Activated T-cell treated with anti-CD3 and anti-CD28 coated beads, Interleukin-2, amount 50 U/mL, for 72 hours (primary cell): ENCODE measurements around the gene CASS4. TPM values are rescaled to one million over a fixed set of nuclear protein-coding genes. Genes with fewer than 3 reads are reported as not detected.

Source experiments
- ATAC-seq, 2 donors: fragments of 150-1000 bp; cut with Tn5 transposase; replicated peaks in 1 of 2; 2 replicates each; pipeline ENCODE4 v1.10.0; 2021; ENCODE audit warnings: moderate library complexity in 2 of 2, mild to moderate bottlenecking in 1 of 2
- DNase-seq, 2 donors: peaks; one replicate each; pipeline ENCODE4 v3.0.0; 2021 to 2022; ENCODE audit warnings: mixed read lengths in 1 of 2
- H3K27ac Mint-ChIP-seq: one replicate; pipeline ENCODE4 v1.8.0; 2022; ENCODE audit warnings: mild to moderate bottlenecking, moderate library complexity, mixed read lengths
- H3K27me3 Mint-ChIP-seq: one replicate; pipeline ENCODE4 v1.8.0; 2022; ENCODE audit warnings: low read depth, mixed read lengths
- H3K36me3 Mint-ChIP-seq, 2 donors: one replicate each; pipeline ENCODE4 v1.8.0; 2022; ENCODE audit warnings: mixed read lengths in 2 of 2, mild to moderate bottlenecking in 1 of 2; ENCODE audit not compliant: insufficient read depth in 2 of 2
- H3K4me1 Mint-ChIP-seq: one replicate; pipeline ENCODE4 v1.8.0; 2022; ENCODE audit warnings: low read depth, mixed read lengths
- H3K4me3 Mint-ChIP-seq, 2 donors: one replicate each; pipeline ENCODE4 v1.8.0; 2022; ENCODE audit warnings: mild to moderate bottlenecking in 2 of 2, mixed read lengths in 2 of 2, moderate library complexity in 2 of 2
- H3K9me3 Mint-ChIP-seq, 2 donors: one replicate each; pipeline ENCODE4 v1.8.0; 2022; ENCODE audit warnings: mixed read lengths in 2 of 2
- total RNA-seq, 2 donors: library from RNA; stranded (reverse); gene quantifications; one replicate each; pipeline ENCODE4 v1.2.3, GENCODE V29; 2022

CASS4 gene
- total RNA-seq, 2 donors from 2014 or later = 3.5 to 6.9 TPM

GRCh38 chr20:56443654-56444540 is 31.8 kb downstream of the CASS4 start:
- Mint-ChIP-seq H3K36me3 (peaks cover 0 to 3% of the 10 kb centered on the region in 2 donors), H3K4me1 (peaks cover 39% of the 10 kb centered on the region), H3K4me3 (no peak overlapping the region), H3K9me3 (no peaks in the 10 kb centered on the region), H3K27ac (peak overlapping the region; percentile 52), H3K27me3 (no peaks in the 10 kb centered on the region)
- DNase-seq = no peak
- no peak for ATAC-seq

- no peak for ATAC-seq
- Mint-ChIP-seq H3K4me1 (peaks cover 26% of the 10 kb centered on the region), H3K27ac (no peak overlapping the region), H3K4me3 (no peak overlapping the region), H3K9me3 (no peaks in the 10 kb centered on the region), H3K27me3 (no peaks in the 10 kb centered on the region), H3K36me3 (peaks cover 0 to 3% of the 10 kb centered on the region in 2 donors)
- no peak for DNase-seq
Observed at GRCh38 chr20:56445130-56445529, 33.1 kb downstream of the CASS4 start.

GRCh38 chr20:56445540-56445939 is 33.5 kb downstream of the CASS4 start:
- H3K4me3 Mint-ChIP-seq = no peak overlapping the region
- H3K9me3 Mint-ChIP-seq = no peaks in the 10 kb centered on the region
- no peak for DNase-seq
- no peak for ATAC-seq
- peaks cover 0 to 3% of the 10 kb centered on the region in 2 donors for H3K36me3 Mint-ChIP-seq
- H3K27me3 Mint-ChIP-seq = no peaks in the 10 kb centered on the region
- peaks cover 22% of the 10 kb centered on the region for H3K4me1 Mint-ChIP-seq
- H3K27ac Mint-ChIP-seq = no peak overlapping the region

- Mint-ChIP-seq H3K27ac (no peak overlapping the region), H3K4me3 (no peak overlapping the region), H3K36me3 (peaks cover 0 to 3% of the 10 kb centered on the region in 2 donors), H3K4me1 (peaks cover 12% of the 10 kb centered on the region), H3K27me3 (no peaks in the 10 kb centered on the region), H3K9me3 (no peaks in the 10 kb centered on the region)
- no peak for ATAC-seq
- DNase-seq = no peak
Observed at GRCh38 chr20:56447227-56447626, 35.2 kb downstream of the CASS4 start.

- Mint-ChIP-seq H3K9me3 (no peaks in the 10 kb centered on the region), H3K4me3 (no peak overlapping the region), H3K36me3 (peaks cover 0 to 2% of the 10 kb centered on the region in 2 donors), H3K27ac (no peak overlapping the region), H3K27me3 (no peaks in the 10 kb centered on the region), H3K4me1 (peaks cover 6% of the 10 kb centered on the region)
- DNase-seq (no peak), ATAC-seq (no peak)
Observed at GRCh38 chr20:56449459-56449858, 37.4 kb downstream of the CASS4 start.

GRCh38 chr20:56451056-56451765 is 39.2 kb downstream of the CASS4 start:
- peaks cover 15% of the 10 kb centered on the region for H3K4me1 Mint-ChIP-seq
- H3K4me3 Mint-ChIP-seq = no peak overlapping the region
- no peak for DNase-seq
- no peaks in the 10 kb centered on the region for H3K27me3 Mint-ChIP-seq
- no peak for ATAC-seq
- H3K36me3 Mint-ChIP-seq = peaks cover 0 to 2% of the 10 kb centered on the region in 2 donors
- H3K27ac Mint-ChIP-seq = peak overlapping the region; percentile 27
- H3K9me3 Mint-ChIP-seq = no peaks in the 10 kb centered on the region

- Mint-ChIP-seq H3K27me3 (no peaks in the 10 kb centered on the region), H3K4me3 (peak overlapping the region in 1 of 2 donors; percentile 46)
- no peak for ATAC-seq
Observed at GRCh38 chr20:56453352-56453751, 41.3 kb downstream of the CASS4 start.

GRCh38 chr20:56454754-56455153 is 42.7 kb downstream of the CASS4 start:
- peak in 1 of 2 donors; percentile 33 for DNase-seq
- Mint-ChIP-seq H3K9me3 (no peaks in the 10 kb centered on the region), H3K36me3 (no peaks in the 10 kb centered on the region), H3K4me1 (peaks cover 15% of the 10 kb centered on the region), H3K27ac (peak overlapping the region; percentile 92), H3K27me3 (no peaks in the 10 kb centered on the region), H3K4me3 (peak overlapping the region in 1 of 2 donors; percentile 41)
- peak; percentile 65 to 97 for ATAC-seq

More at GRCh38 chr20:56453352-56453751, 41.3 kb downstream of the CASS4 start:
- no peaks in the 10 kb centered on the region for H3K36me3 Mint-ChIP-seq
- no peak for DNase-seq
- H3K9me3 Mint-ChIP-seq = no peaks in the 10 kb centered on the region
- H3K4me1 Mint-ChIP-seq = peaks cover 15% of the 10 kb centered on the region
- H3K27ac Mint-ChIP-seq = peak overlapping the region; percentile 73

GRCh38 chr20:56458206-56458821 is 46.3 kb downstream of the CASS4 start:
- Mint-ChIP-seq H3K27me3 (no peaks in the 10 kb centered on the region), H3K4me1 (peaks cover 32% of the 10 kb centered on the region), H3K27ac (no peak overlapping the region), H3K9me3 (no peaks in the 10 kb centered on the region), H3K36me3 (no peaks in the 10 kb centered on the region), H3K4me3 (no peak overlapping the region)
- DNase-seq (no peak), ATAC-seq (no peak)

GRCh38 chr20:56460459-56460858 is 48.4 kb downstream of the CASS4 start:
- DNase-seq (peak in 1 of 2 donors; percentile 26), ATAC-seq (peak; percentile 82 to 90)
- Mint-ChIP-seq H3K36me3 (no peaks in the 10 kb centered on the region), H3K4me1 (peaks cover 26% of the 10 kb centered on the region), H3K4me3 (no peak overlapping the region), H3K27me3 (no peaks in the 10 kb centered on the region), H3K27ac (peak overlapping the region; percentile 67), H3K9me3 (no peaks in the 10 kb centered on the region)

GRCh38 chr20:56461576-56461975 is 49.5 kb downstream of the CASS4 start:
- Mint-ChIP-seq H3K27ac (no peak overlapping the region), H3K4me1 (peaks cover 26% of the 10 kb centered on the region), H3K27me3 (no peaks in the 10 kb centered on the region), H3K4me3 (no peak overlapping the region), H3K9me3 (no peaks in the 10 kb centered on the region), H3K36me3 (no peaks in the 10 kb centered on the region)
- no peak for DNase-seq
- ATAC-seq = no peak

- no peaks in the 10 kb centered on the region for H3K27me3 Mint-ChIP-seq
- peaks cover 26% of the 10 kb centered on the region for H3K4me1 Mint-ChIP-seq
- no peaks in the 10 kb centered on the region for H3K36me3 Mint-ChIP-seq
- no peaks in the 10 kb centered on the region for H3K9me3 Mint-ChIP-seq
- no peak for DNase-seq
- H3K27ac Mint-ChIP-seq = no peak overlapping the region
- ATAC-seq = no peak
- peak overlapping the region in 1 of 2 donors; percentile 30 for H3K4me3 Mint-ChIP-seq
Observed at GRCh38 chr20:56463428-56463827, 51.4 kb downstream of the CASS4 start.

GRCh38 chr20:56465997-56466396 is 53.9 kb downstream of the CASS4 start:
- ATAC-seq (no peak), DNase-seq (no peak)
- Mint-ChIP-seq H3K9me3 (no peaks in the 10 kb centered on the region), H3K4me3 (no peak overlapping the region), H3K36me3 (peaks cover 4 to 5% of the 10 kb centered on the region in 2 donors), H3K27me3 (no peaks in the 10 kb centered on the region), H3K4me1 (peaks cover 31% of the 10 kb centered on the region), H3K27ac (no peak overlapping the region)
